Mammary epithelial cell (primary cell): ENCODE measurements around the gene KCNG4.

ENCODE experiments used
- CTCF ChIP-seq, 2 donors: IDR thresholded peaks in 1 of 2; conservative IDR thresholded peaks in 1 of 2; 2 replicates each; pipeline ENCODE4 v1.5.1; 2011 to 2012; ENCODE audit warnings: inconsistent platforms in 2 of 2, low read length in 2 of 2, mild to moderate bottlenecking in 2 of 2, control low read depth in 1 of 2, low read depth in 1 of 2; ENCODE audit not compliant: insufficient read depth in 1 of 2; ENCODE audit errors: extremely low read depth in 1 of 2
- EZH2 ChIP-seq: IDR thresholded peaks from 2 replicates; pipeline ENCODE4 v1.6.1; 2012; ENCODE audit warnings: low read length, inconsistent platforms, borderline replicate concordance

DNA sequence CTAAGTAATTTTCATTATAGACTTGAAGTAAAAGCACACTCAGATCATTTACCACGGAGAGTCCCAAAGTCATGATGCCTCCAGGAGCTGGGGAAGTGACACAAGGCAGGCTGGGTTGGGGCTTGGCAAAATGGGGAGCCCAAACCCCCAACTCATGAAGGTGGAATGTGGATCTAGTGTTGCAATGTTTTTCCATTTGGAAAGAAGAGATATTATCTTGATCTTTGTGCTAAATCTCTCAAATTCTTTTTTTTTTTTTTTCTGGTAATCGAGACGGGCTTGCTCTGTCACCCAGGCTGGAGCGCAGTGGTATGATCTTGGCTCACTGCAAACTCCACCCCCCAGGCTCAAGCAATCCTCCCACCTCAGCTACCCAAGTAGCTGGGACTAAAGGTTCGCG lies 7.5 kb upstream of the KCNG4 start:
- TF ChIP-seq CTCF (conservative IDR thresholded peaks at IDR 0.05 in 1 of 2, IDR thresholded peaks at IDR 0.05 in 1 of 2; ENCODE audit: extremely low read depth in 1 of 2, insufficient read depth in 1 of 2, low read depth in 1 of 2, low read length in 2 of 2) (no peak), EZH2 (no peak)
